ENCODE data around the gene CHEK2. TPM values are rescaled to one million over a fixed set of nuclear protein-coding genes. Genes with fewer than 3 reads are reported as not detected.

CHEK2 gene
- 12.0 and 13.7 TPM in 2 replicates for total RNA-seq

GRCh38 chr22:28741785-28742561, at the start of gene CHEK2, which contains the start of gene HSCB:
Gene CHEK2 (minus strand): TSS chr22:28741820. CDS start chr22:28734721, 7,099 bp downstream.
Gene HSCB (plus strand): TSS chr22:28742039. CDS start chr22:28742096, 57 bp downstream.

GRCh38 chr22:28772633-28773460, 31.2 kb upstream of the CHEK2 start, which contains the start of gene CCDC117:
Gene CCDC117 (plus strand): TSS chr22:28772695. CDS start chr22:28772850, 155 bp downstream.

GRCh38 chr22:28679611-28680287, 61.9 kb downstream of the CHEK2 start, which contains the start of gene TTC28:
Gene TTC28 (minus strand): TSS chr22:28679840. CDS start chr22:28679723, 117 bp downstream.

Small RNAs within 50 kb of the gene (small RNA-seq; reads per million reads assigned to genes)
- gene RN7SL162P (ENCODE audit: low replicate concordance): not detected

Other genes with a start within 250 kb of the CHEK2 start
- 21.5 and 29.3 TPM in 2 replicates for gene TTC28, start 62.0 kb downstream of the CHEK2 start, total RNA-seq
- 17.5 and 29.1 TPM in 2 replicates for gene HSCB, start 219 bp upstream of the CHEK2 start, total RNA-seq
- gene CCDC117, start 30.9 kb upstream of the CHEK2 start, total RNA-seq: 20.1 and 27.5 TPM in 2 replicates
- gene XBP1, start 58.7 kb upstream of the CHEK2 start, total RNA-seq: 211 and 410 TPM in 2 replicates
- 3.3 and 5.6 TPM in 2 replicates for gene ZNRF3, start 141.8 kb upstream of the CHEK2 start, total RNA-seq

All from placental pericyte (primary cell).